NCI-H1105 treated with DMSO at 0.1 percent for 48 hours (cell line): ENCODE data around the gene GJB3.
"Not testable (repeated sequence)": the region's sequence is repeated elsewhere in the genome, so short reads cannot be mapped to it uniquely, and the experiment has no call there.

Experiments
- DNase-seq: peaks from one replicate; lab custom pipeline; 2025; lab: John Stamatoyannopoulos, UW

GJB3 gene

DNA sequence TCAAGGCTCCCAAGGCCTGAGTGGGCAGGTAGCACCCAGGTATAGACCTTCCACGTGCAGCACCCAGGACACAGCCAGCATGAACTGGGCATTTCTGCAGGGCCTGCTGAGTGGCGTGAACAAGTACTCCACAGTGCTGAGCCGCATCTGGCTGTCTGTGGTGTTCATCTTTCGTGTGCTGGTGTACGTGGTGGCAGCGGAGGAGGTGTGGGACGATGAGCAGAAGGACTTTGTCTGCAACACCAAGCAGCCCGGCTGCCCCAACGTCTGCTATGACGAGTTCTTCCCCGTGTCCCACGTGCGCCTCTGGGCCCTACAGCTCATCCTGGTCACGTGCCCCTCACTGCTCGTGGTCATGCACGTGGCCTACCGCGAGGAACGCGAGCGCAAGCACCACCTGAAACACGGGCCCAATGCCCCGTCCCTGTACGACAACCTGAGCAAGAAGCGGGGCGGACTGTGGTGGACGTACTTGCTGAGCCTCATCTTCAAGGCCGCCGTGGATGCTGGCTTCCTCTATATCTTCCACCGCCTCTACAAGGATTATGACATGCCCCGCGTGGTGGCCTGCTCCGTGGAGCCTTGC is 19.7 kb upstream of the GJB3 start:
- DNase-seq = no peak

DNA sequence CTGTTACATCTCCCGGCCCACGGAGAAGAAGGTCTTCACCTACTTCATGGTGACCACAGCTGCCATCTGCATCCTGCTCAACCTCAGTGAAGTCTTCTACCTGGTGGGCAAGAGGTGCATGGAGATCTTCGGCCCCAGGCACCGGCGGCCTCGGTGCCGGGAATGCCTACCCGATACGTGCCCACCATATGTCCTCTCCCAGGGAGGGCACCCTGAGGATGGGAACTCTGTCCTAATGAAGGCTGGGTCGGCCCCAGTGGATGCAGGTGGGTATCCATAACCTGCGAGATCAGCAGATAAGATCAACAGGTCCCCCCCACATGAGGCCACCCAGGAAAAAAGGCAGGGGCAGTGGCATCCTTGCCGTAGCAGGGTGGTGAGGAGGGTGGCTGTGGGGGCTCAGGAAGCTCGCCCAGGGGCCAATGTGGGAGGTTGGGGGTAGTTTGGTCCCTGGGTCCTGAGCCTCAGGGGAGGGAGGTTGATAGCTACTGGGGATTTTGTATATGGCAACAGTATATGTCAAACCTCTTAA is 19.2 kb upstream of the GJB3 start:
- no peak for DNase-seq

DNA sequence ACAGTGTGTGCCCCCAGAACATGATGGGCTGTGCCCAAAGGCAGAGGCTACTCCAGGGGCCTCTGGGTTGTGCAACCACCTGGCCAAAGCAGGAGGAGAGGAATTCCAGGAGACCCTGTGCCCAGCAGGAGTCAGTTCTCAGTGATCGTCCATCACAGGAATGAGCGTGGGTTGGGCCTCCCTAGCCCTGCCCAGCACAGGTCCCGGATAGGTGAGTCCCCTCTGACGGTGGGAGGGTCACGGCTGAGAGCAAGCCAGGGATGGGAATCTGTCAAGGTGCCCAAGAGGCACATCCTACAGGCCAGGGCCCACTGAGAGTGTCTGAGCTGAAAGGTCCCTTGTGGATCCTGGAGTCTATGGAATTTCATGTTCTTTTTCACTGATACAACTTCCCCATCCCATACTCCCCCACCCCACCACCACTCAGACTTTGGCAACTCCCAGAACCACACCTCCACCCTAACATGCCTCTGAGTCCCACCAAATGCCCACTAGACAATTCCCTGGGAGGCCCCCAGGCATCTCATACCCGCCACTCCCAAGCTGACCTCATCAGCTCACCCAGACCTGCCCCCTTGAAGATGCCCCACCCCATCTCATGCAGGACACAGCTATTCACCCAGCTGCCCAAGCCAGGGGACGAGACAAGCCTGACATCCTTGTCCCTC is 18.4 kb upstream of the GJB3 start:
- DNase-seq = no peak

DNA sequence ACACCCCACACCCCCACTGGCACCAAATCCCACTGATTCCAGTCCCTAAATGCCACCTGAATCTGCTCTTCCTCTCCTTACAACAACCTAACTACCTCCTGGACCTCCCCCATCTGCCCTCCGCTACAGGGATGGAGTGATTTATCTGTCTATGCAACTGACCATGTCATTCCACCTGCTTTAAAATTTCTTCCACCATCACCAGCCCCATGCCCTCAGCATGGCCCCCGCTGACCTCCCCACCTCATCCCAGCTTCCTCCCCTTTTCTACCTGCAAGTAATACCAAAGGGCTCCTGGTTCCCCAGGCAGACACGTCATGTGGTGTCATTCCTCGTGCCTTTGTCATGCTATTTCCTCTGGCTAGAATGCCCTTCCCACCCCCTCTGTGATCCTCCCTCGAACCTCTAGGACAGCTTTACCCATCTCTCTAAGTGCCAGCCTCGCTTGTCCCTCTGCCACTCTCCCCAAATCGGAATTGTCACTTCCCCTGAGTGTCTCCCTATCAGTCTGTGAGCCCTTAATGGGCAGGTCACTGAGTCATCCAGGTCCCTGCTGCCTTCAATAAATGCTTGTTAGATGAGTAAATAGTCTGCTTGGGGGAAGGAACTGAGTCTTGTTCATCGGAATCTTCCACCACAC is 17.8 kb upstream of the GJB3 start:
- DNase-seq = no peak

DNA sequence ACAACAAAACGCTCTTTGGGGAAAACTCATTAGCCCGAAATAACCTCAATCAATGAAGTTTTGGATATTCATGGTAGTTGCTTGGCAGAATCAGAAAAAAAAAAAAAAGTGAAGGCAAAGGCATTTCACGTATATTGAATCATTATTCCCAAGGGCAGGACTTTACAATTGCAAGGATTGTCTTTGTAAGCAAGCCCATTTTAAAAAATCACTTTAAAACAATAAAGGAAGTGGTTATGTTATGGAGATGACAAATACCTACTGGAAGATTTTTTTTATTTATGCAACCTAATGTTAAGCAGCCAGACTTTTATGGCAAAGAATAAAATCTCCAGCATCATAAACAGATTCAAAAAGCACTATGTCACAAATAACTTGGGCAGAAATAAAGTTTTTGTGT is 12.2 kb upstream of the GJB3 start:
- DNase-seq = no peak

DNA sequence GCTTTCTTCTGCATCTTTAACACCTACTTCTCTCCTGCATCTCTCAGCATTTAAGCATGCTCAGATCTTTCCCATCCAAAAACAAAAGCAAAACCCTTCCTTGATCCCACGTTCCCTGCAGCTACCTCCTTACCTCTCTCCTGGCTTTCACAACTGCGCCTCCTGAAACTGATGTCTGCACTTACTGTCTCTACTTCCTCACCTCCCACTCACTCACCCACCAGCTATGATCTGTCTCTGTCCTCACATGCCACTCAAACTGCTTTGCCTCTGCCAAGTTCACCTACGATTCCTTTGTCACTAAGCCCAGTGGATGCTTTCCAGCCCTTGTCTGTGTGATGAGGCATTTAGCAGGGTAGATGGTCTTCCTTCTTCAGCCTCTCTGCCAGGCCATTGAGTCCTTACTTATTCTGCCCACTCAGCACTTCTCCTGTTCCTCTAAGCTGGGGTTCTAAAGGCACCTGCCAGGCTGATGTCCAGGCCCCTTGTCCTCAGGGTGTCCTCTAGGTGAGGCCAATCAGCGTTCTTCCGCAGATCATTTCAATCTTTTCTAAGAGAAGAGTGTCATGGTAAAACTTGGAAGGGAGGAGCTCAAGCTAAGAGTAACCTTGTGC is 10.0 kb upstream of the GJB3 start:
- DNase-seq = no peak

DNA sequence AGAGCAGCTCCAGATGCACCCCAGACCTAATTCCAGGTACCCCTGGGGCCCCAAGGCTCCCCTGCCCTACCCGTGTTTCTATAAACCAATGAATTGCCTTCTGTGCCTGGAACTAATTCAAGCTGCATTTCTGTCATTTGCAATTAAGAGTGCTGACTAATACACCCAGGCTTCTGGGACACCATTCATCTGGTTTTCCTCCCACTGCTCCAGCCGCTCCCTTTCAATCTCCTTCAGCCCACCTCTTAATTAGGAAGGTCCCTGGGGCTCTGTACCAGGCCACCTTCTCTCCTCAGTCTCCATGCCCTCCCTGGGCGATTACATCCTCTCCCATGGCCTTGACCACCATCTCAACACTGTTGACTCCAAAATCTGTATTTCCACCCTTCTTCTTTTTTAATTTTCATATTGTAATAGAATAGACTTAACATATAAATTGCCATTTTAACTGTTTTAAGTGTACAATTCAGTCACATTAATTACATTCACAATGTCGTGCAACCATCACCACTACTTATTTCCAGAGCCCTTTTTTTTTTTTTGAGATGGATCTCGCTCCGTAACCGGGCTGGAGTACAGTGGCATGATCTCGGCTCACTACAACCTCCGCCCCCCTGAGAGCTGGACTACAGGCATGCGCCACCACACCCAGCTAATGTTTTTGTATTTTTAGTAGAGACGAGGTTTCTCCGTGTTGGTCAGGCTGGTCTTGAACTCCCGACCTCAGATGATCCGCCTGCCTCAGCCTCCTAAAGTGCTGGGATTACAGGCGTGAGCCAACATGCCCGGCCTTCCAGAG is 9.2 kb upstream of the GJB3 start:
- no peak for DNase-seq

DNA sequence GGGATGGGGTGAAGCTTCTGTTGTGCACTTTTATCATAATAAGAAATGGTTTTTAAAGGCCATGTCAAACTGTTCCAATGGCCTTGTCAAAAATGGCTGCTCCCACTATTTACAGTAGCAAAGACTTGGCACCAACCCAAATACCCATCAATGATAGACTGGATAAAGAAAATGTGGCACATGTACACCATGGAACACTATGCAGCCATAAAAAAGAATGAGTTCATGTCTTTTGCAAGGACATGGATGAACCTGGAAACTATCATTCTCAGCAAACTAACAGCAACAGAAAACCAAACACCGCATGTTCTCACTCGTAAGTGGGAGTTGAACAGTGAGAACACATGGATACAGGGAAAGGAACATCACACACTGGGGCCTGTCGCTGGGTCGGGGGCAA is 7.9 kb upstream of the GJB3 start:
- not testable (repeated sequence) for DNase-seq

DNA sequence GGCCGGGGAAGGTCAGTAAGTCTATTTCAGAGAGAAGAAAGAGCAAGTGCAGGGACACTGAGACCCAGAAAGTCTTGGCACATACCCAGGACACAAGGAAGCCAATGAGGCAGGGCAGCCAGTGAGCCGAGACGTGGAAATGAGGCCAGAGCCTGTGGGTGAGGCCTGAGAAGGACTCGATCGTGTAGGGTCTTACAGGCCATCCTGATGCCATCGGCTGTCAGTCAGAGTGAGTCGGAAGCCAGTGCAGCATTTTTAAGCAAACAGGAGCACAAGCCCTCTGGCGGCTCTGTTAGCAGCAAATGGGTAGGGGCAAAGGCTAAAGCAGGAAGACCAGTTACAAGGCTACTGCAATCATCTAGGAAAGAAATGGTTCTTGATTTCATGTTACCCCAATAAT is 6.1 kb upstream of the GJB3 start:
- no peak for DNase-seq

DNA sequence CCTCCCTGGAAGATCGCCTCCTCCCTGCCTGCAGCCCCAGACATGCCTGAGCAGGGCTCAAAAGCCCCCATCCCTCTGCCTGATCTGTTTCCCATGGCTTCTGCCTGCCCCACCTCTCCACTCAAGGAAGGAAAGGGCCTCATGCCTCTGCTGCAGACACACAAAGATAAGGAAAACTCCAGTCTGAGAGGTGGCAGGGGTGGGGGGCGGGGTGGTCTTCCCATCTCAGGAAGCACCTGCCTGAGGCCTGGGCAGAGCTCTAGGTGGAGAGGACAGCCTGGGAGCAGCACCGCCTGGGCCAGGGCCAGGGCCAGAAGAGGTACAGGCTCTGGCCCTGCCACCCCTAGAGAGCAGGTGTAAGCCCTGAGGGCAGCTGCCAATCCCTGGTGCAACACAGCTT is 4.1 kb upstream of the GJB3 start:
- no peak for DNase-seq

DNA sequence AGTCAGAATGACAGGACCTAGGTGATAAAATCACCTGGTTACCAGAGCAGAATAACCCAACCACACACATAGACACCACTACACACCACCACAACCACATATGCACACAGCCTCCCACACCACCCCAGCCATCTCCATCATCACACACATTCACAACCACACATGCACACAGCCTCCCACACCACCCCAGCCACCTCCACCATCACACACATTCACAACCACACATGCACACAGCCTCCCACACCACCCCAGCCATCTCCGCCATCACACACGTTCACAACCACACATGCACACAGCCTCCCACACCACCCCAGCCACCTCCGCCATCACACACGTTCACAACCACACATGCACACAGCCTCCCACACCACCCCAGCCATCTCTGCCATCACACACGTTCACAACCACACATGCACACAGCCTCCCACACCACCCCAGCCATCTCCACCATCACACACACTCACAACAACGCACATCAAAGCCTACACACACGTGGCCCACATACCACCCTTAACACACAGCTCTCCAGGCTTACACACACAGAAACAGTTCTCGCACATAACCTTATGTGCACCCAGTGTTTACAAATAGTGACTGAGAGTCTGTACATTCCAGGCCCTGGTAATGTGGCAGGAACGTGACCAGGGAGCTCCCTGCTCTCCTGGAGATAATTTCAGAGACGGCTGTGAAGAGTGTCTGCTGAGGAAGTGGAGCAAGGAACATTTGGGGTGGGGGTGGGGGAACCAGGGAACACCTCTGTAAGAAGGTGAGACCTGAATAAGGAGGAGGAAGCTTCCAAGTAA is 3.3 kb upstream of the GJB3 start:
- DNase-seq = no peak

DNA sequence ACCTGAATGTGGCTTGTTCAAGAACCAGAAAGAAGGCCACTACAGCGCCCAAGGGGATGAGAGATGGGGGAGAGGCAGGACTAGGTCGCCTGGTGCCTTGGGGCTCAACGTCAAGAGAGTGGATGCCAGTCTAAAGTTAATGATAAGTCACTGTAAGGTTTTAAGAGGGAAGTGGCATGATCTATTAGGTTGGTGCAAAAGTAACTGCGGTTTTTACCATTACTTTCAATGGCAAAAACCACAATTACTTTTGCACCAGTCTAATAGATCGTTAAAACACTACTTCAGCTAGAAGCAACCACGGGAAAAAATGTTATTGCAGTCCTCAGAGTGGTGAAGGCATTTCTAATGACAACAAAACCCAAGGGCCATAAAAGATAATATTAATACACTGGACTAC is 2.6 kb upstream of the GJB3 start:
- no peak for DNase-seq

DNA sequence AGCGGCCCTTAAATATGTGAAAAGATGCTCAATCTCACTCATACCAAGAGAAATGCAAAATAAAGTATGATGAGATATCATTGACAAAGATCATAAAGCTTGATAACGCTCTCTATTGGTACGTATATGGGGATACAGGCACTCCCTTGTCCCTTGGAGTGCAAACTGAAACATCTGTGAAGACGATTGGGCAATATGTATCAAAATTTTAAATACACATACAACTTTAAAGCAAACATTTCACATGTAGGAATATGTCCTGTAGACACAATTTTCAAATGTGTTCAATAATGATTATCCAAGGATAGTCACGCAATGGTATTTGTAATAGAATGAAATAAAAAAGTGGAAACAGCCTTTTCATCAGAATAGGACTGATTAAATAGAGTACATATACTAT is 2.0 kb upstream of the GJB3 start:
- no peak for DNase-seq

DNA sequence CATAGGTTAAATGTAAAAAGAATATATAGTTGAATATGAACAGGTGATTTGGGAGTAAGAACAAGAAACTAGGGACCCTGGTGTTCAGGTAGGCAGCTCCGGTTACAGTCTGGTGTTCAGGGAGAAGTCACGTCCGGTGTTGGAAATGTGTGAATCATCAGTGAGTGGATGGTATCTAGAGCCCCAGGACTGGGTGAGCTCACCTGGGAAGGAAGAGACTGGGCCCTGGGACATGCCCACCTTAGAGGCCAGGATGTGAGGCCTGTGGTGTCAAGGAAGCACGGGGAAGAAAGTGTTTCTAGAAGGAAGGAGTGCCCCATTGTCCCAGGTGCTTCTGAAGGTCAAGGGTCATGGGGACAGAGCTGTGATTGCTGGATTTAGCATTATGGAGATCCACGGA is 1.5 kb upstream of the GJB3 start:
- no peak for DNase-seq

DNA sequence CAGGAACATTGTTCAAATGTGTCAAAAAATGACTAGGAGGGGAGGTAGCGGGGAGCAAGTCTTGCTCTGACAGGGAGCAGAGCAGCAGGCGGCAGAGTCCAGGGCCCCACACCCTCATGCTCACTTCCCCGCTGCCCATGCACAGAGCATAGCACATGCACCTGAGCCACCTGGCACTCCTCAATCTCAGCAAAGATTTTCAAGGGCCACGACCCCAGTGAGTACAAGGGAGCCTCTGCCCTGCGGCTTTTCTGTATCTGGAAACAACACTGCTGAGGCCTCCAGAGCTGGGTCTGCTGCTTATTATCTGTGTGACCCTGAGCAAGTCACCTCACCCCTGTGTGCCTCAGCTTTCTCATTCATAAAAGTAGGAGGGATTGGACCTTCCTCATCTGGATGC is 1.1 kb upstream of the GJB3 start:
- DNase-seq = no peak

DNA sequence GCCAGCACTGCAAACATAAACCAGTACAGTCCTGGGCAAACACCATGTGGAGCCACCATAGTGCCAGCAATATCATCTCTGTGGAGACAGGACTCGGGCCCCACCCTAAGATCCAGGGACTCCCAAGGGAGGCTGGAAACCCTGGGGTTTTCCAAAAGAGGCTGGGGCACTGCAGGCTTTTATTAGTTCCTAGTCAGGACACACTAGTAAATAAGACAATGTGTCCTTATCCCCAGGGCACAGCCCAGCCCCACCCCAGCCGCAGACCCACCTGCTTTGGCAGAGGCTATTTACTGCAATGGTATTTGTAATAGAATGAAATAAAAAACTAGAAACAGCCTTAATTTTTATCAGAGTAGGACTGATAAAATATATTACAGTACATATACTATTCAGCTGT is 486 bp upstream of the GJB3 start:
- DNase-seq = no peak

DNA sequence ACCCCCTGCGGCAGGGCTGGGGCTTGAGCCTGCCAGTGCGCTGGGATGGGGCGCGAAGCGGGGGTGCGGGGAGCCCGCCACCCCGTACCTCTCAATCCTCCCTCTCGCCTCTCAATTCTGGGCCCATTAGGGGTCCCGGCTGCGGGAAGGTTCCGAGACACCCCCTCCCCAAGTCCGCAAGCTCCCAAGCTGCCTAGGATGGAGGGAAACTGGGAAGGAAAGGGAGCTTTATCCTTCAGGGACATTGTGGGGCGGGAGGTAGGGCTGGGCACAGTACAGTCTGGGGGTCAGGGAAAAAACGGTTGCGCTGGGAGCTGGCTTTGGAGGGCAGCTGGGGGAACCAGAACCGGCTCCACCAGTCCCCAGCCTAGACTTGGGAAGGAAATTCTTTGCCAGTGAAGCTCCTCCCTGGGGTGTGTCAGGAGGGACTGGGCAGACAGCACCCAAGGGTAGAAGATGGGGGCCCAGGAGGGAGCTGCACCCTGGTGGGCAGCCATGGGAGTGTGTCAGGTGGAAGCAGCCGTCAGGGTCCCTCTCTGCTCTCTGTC is 904 bp downstream of the GJB3 start:
- DNase-seq = no peak

DNA sequence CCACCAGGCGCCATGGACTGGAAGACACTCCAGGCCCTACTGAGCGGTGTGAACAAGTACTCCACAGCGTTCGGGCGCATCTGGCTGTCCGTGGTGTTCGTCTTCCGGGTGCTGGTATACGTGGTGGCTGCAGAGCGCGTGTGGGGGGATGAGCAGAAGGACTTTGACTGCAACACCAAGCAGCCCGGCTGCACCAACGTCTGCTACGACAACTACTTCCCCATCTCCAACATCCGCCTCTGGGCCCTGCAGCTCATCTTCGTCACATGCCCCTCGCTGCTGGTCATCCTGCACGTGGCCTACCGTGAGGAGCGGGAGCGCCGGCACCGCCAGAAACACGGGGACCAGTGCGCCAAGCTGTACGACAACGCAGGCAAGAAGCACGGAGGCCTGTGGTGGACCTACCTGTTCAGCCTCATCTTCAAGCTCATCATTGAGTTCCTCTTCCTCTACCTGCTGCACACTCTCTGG is 3.8 kb downstream of the GJB3 start:
- no peak for DNase-seq

DNA sequence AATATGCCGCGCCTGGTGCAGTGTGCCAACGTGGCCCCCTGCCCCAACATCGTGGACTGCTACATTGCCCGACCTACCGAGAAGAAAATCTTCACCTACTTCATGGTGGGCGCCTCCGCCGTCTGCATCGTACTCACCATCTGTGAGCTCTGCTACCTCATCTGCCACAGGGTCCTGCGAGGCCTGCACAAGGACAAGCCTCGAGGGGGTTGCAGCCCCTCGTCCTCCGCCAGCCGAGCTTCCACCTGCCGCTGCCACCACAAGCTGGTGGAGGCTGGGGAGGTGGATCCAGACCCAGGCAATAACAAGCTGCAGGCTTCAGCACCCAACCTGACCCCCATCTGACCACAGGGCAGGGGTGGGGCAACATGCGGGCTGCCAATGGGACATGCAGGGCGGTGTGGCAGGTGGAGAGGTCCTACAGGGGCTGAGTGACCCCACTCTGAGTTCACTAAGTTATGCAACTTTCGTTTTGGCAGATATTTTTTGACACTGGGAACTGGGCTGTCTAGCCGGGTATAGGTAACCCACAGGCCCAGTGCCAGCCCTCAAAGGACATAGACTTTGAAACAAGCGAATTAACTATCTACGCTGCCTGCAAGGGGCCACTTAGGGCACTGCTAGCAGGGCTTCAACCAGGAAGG is 4.3 kb downstream of the GJB3 start:
- no peak for DNase-seq

DNA sequence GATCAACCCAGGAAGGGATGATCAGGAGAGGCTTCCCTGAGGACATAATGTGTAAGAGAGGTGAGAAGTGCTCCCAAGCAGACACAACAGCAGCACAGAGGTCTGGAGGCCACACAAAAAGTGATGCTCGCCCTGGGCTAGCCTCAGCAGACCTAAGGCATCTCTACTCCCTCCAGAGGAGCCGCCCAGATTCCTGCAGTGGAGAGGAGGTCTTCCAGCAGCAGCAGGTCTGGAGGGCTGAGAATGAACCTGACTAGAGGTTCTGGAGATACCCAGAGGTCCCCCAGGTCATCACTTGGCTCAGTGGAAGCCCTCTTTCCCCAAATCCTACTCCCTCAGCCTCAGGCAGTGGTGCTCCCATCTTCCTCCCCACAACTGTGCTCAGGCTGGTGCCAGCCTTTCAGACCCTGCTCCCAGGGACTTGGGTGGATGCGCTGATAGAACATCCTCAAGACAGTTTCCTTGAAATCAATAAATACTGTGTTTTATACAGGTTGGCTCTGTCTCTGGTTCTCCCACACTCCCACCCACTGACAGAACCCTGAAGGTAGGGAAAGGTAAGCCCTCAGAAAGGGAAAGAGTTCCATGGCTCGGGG is 5.0 kb downstream of the GJB3 start:
- no peak for DNase-seq
